GM19395 (cell line): Measurements from ENCODE around the gene PLD3.

Experiments
- ATAC-seq: cut with Tn5 transposase; IDR thresholded peaks from one replicate; pipeline ENCODE4 v1.9.1; 2021; ENCODE audit warnings: mild to moderate bottlenecking, moderate library complexity; ENCODE audit not compliant: unreplicated experiment

The PLD3 gene

GRCh38 chr19:40348125-40348913 is at the start of gene PLD3, which contains the start of gene C19orf47:
Gene PLD3 (plus strand): TSS chr19:40348695. CDS start chr19:40366484, 17,789 bp downstream.
Gene C19orf47 (minus strand): TSS chr19:40348397. CDS start chr19:40341857, 6,540 bp downstream.
- ATAC-seq, result peak; percentile 91

GRCh38 chr19:40300668-40301067 is 47.8 kb upstream of the PLD3 start:
- ATAC-seq, result no peak

GRCh38 chr19:40302224-40303011 is 46.1 kb upstream of the PLD3 start:
- no peak for ATAC-seq

GRCh38 chr19:40303765-40304164 is 44.7 kb upstream of the PLD3 start:
- ATAC-seq, result no peak

GRCh38 chr19:40304306-40304705 is 44.2 kb upstream of the PLD3 start:
- no peak for ATAC-seq

- no peak for ATAC-seq
Observed at GRCh38 chr19:40305403-40305802, 43.1 kb upstream of the PLD3 start.

GRCh38 chr19:40309666-40310065 is 38.8 kb upstream of the PLD3 start:
- ATAC-seq, result no peak

- ATAC-seq, result no peak
Observed at GRCh38 chr19:40312533-40312932, 36.0 kb upstream of the PLD3 start.

- no peak for ATAC-seq
Observed at GRCh38 chr19:40313229-40313983, 35.1 kb upstream of the PLD3 start.

GRCh38 chr19:40314656-40315055 is 33.8 kb upstream of the PLD3 start:
- ATAC-seq, result no peak

- ATAC-seq, result no peak
Observed at GRCh38 chr19:40315812-40316470, 32.6 kb upstream of the PLD3 start.

GRCh38 chr19:40317338-40317737 is 31.2 kb upstream of the PLD3 start:
- no peak for ATAC-seq

- ATAC-seq, result no peak
Observed at GRCh38 chr19:40320558-40320935, 27.9 kb upstream of the PLD3 start.

- ATAC-seq, result no peak
Observed at GRCh38 chr19:40321076-40321475, 27.4 kb upstream of the PLD3 start.

- ATAC-seq, result no peak
Observed at GRCh38 chr19:40321566-40322270, 26.8 kb upstream of the PLD3 start.

- ATAC-seq, result no peak
Observed at GRCh38 chr19:40322271-40322610, 26.3 kb upstream of the PLD3 start.

- ATAC-seq, result no peak
Observed at GRCh38 chr19:40322951-40323615, 25.4 kb upstream of the PLD3 start.

- no peak for ATAC-seq
Observed at GRCh38 chr19:40323705-40324104, 24.8 kb upstream of the PLD3 start.

- ATAC-seq, result no peak
Observed at GRCh38 chr19:40326201-40326600, 22.3 kb upstream of the PLD3 start.

GRCh38 chr19:40331052-40331451 is 17.4 kb upstream of the PLD3 start:
- ATAC-seq, result no peak
